RWPE2 (cell line): ENCODE data around the gene TAS1R2.
"Not testable (repeated sequence)": the region's sequence is repeated elsewhere in the genome, so short reads cannot be mapped to it uniquely, and the experiment has no call there.

Source experiments
- ATAC-seq: fragments of 200-7000 bp; cut with Tn5 transposase; 3 replicates; pipeline ENCODE4 v1.9.1; 2021; ENCODE audit warnings: low read depth
- DNase-seq: peaks from one replicate; pipeline ENCODE4 v3.0.0-alpha.2; 2020; ENCODE audit warnings: low spot score
- H3K27ac ChIP-seq: fragments of 450-650 bp; 2 replicates; pipeline ENCODE4 v1.5.1; 2017; ENCODE audit warnings: mild to moderate bottlenecking; ENCODE audit not compliant: poor library complexity, severe bottlenecking
- H3K27me3 ChIP-seq: fragments of 250-450 bp; sonication (Bioruptor Pico); 2 replicates; pipeline ENCODE4 v1.5.1; 2021; ENCODE audit warnings: mild to moderate bottlenecking, moderate library complexity; ENCODE audit not compliant: insufficient read depth, poor library complexity, severe bottlenecking
- H3K36me3 ChIP-seq: fragments of 250-450 bp; sonication (Bioruptor Pico); 2 replicates; pipeline ENCODE4 v1.5.1; 2020; ENCODE audit warnings: low read depth, mild to moderate bottlenecking, moderate library complexity
- H3K4me1 ChIP-seq: fragments of 250-450 bp; sonication (Bioruptor Pico); 2 replicates; pipeline ENCODE4 v1.5.1; 2021; ENCODE audit warnings: mild to moderate bottlenecking, moderate library complexity; ENCODE audit not compliant: insufficient read depth, poor library complexity, severe bottlenecking
- H3K4me3 ChIP-seq: fragments of 250-450 bp; sonication (Bioruptor Pico); 2 replicates; pipeline ENCODE4 v1.5.1; 2021; ENCODE audit warnings: mild to moderate bottlenecking, moderate library complexity; ENCODE audit not compliant: severe bottlenecking
- H3K9me3 ChIP-seq: fragments of 250-450 bp; sonication (Bioruptor Pico); 2 replicates; pipeline ENCODE4 v1.5.1; 2021; ENCODE audit warnings: mild to moderate bottlenecking, moderate library complexity; ENCODE audit not compliant: severe bottlenecking
- CTCF ChIP-seq: fragments of 450-650 bp; IDR thresholded peaks from one replicate; pipeline ENCODE4 v1.5.1; 2017; ENCODE audit warnings: mild to moderate bottlenecking, moderate library complexity; ENCODE audit not compliant: poor library complexity, severe bottlenecking

Gene TAS1R2

GRCh38 chr1:18899363-18900049, 40.0 kb upstream of the TAS1R2 start:
- Histone ChIP-seq H3K9me3 (no peaks in the 10 kb centered on the region), H3K36me3 (no peaks in the 10 kb centered on the region), H3K4me1 (peaks cover 7% of the 10 kb centered on the region), H3K27me3 (no peaks in the 10 kb centered on the region), H3K27ac (peak overlapping the region; percentile 27), H3K4me3 (no peak overlapping the region)
- ATAC-seq (no peak), DNase-seq (no peak)
- no peak for TF ChIP-seq CTCF

GRCh38 chr1:18898567-18898966, 39.1 kb upstream of the TAS1R2 start:
- Histone ChIP-seq H3K4me3 (no peak overlapping the region), H3K9me3 (no peaks in the 10 kb centered on the region), H3K27ac (no peak overlapping the region), H3K36me3 (no peaks in the 10 kb centered on the region), H3K27me3 (no peaks in the 10 kb centered on the region), H3K4me1 (peaks cover 7% of the 10 kb centered on the region)
- no peak for TF ChIP-seq CTCF
- DNase-seq (no peak), ATAC-seq (no peak)

GRCh38 chr1:18895317-18895716, 35.9 kb upstream of the TAS1R2 start:
- H3K4me3 ChIP-seq: no peak overlapping the region
- H3K9me3 ChIP-seq: no peaks in the 10 kb centered on the region
- ATAC-seq: no peak
- H3K27me3 ChIP-seq: no peaks in the 10 kb centered on the region
- H3K4me1 ChIP-seq: peaks cover 2% of the 10 kb centered on the region
- no peak overlapping the region for H3K27ac ChIP-seq
- no peaks in the 10 kb centered on the region for H3K36me3 ChIP-seq
- TF ChIP-seq CTCF: no peak
- no peak for DNase-seq

- ATAC-seq (no peak), DNase-seq (no peak)
- Histone ChIP-seq H3K4me1 (no peaks in the 10 kb centered on the region), H3K4me3 (no peak overlapping the region), H3K27me3 (no peaks in the 10 kb centered on the region), H3K36me3 (no peaks in the 10 kb centered on the region), H3K9me3 (no peaks in the 10 kb centered on the region), H3K27ac (no peak overlapping the region)
- no peak for TF ChIP-seq CTCF
Measured at GRCh38 chr1:18893120-18893519, 33.7 kb upstream of the TAS1R2 start.

GRCh38 chr1:18891858-18892257, 32.4 kb upstream of the TAS1R2 start:
- H3K27me3 ChIP-seq, H3K4me3 ChIP-seq, H3K9me3 ChIP-seq, DNase-seq, H3K4me1 ChIP-seq, ATAC-seq, H3K27ac ChIP-seq, H3K36me3 ChIP-seq: not testable (repeated sequence)
